Measurements from ENCODE around the gene SLC9A6. TPM values are rescaled to one million over a fixed set of nuclear protein-coding genes. Genes with fewer than 3 reads are reported as not detected.
"Not testable (repeated sequence)": the region's sequence is repeated elsewhere in the genome, so short reads cannot be mapped to it uniquely, and the experiment has no call there.

The SLC9A6 gene
- total RNA-seq, 1 donor from 2014 or later = 21.4 TPM

- no peak for DNase-seq (ENCODE audit: low spot score)
- intact Hi-C loops (cut with DNase I) = no loop called here
- no peak for ATAC-seq
Observed at GRCh38 chrX:136051611-136052010, 66.4 kb downstream of the SLC9A6 start.

- DNase-seq (ENCODE audit: low spot score) = no peak
- peak; percentile 94 for ATAC-seq
- intact Hi-C loops (cut with DNase I) = no loop called here
Observed at GRCh38 chrX:136055651-136056221, 70.5 kb downstream of the SLC9A6 start.

- DNase-seq (ENCODE audit: low spot score) = no peak
- no peak for ATAC-seq
- intact Hi-C loops (cut with DNase I) = no loop called here
Observed at GRCh38 chrX:136057567-136057966, 72.3 kb downstream of the SLC9A6 start.

- intact Hi-C loops (cut with DNase I) = no loop called here
- DNase-seq (ENCODE audit: low spot score) (no peak), ATAC-seq (no peak)
Observed at GRCh38 chrX:136059350-136059749, 74.1 kb downstream of the SLC9A6 start.

GRCh38 chrX:136061286-136061685 lies 76.1 kb downstream of the SLC9A6 start:
- ATAC-seq (no peak), DNase-seq (ENCODE audit: low spot score) (no peak)
- intact Hi-C loops (cut with DNase I) = no loop called here

GRCh38 chrX:136061696-136062095 lies 76.5 kb downstream of the SLC9A6 start:
- ATAC-seq (no peak), DNase-seq (ENCODE audit: low spot score) (no peak)
- intact Hi-C loops (cut with DNase I) = no loop called here

GRCh38 chrX:136063340-136064079 lies 78.3 kb downstream of the SLC9A6 start:
- intact Hi-C loops (cut with DNase I) = no loop called here
- no peak for DNase-seq (ENCODE audit: low spot score)
- ATAC-seq = peak; percentile 54

GRCh38 chrX:136064661-136065043 lies 79.4 kb downstream of the SLC9A6 start:
- DNase-seq (ENCODE audit: low spot score) = no peak
- intact Hi-C loops (cut with DNase I) = no loop called here
- no peak for ATAC-seq

- DNase-seq (ENCODE audit: low spot score) (peak; percentile 62), ATAC-seq (peak; percentile 80)
- intact Hi-C loops (cut with DNase I) = no loop called here
Observed at GRCh38 chrX:136065044-136065671, 79.9 kb downstream of the SLC9A6 start.

GRCh38 chrX:136067097-136067496 lies 81.9 kb downstream of the SLC9A6 start:
- ATAC-seq = no peak
- intact Hi-C loops (cut with DNase I) = no loop called here
- no peak for DNase-seq (ENCODE audit: low spot score)

GRCh38 chrX:136067966-136068365 lies 82.7 kb downstream of the SLC9A6 start:
- ATAC-seq (no peak), DNase-seq (ENCODE audit: low spot score) (no peak)
- intact Hi-C loops (cut with DNase I) = no loop called here

GRCh38 chrX:136076942-136077341 lies 91.7 kb downstream of the SLC9A6 start:
- intact Hi-C loops (cut with DNase I) = no loop called here
- ATAC-seq (no peak), DNase-seq (ENCODE audit: low spot score) (no peak)

- DNase-seq (ENCODE audit: low spot score) = no peak
- intact Hi-C loops (cut with DNase I) = no loop called here
- ATAC-seq = no peak
Observed at GRCh38 chrX:136080766-136081165, 95.5 kb downstream of the SLC9A6 start.

- intact Hi-C loops (cut with DNase I) = no loop called here
- DNase-seq (ENCODE audit: low spot score) = no peak
- no peak for ATAC-seq
Observed at GRCh38 chrX:136086521-136086920, 101.3 kb downstream of the SLC9A6 start.

GRCh38 chrX:136091898-136092297 lies 106.7 kb downstream of the SLC9A6 start:
- ATAC-seq; DNase-seq (ENCODE audit: low spot score); intact Hi-C loops (cut with DNase I): not testable (repeated sequence)

- intact Hi-C loops (cut with DNase I) = no loop called here
- ATAC-seq (no peak), DNase-seq (ENCODE audit: low spot score) (no peak)
Observed at GRCh38 chrX:136094962-136095361, 109.7 kb downstream of the SLC9A6 start.

Other genes with a start within 250 kb of the SLC9A6 start
- gene CT45A3, start 217.2 kb upstream of the SLC9A6 start, total RNA-seq = not detected
- gene CT45A5, start 199.9 kb upstream of the SLC9A6 start, total RNA-seq = not detected
- not detected for gene CT45A6, start 182.6 kb upstream of the SLC9A6 start, total RNA-seq
- not detected for gene CT45A2, start 165.4 kb upstream of the SLC9A6 start, total RNA-seq
- not detected for gene CT45A7, start 148.2 kb upstream of the SLC9A6 start, total RNA-seq
- not detected for gene CT45A8, start 130.9 kb upstream of the SLC9A6 start, total RNA-seq
- not detected for gene CT45A9, start 113.6 kb upstream of the SLC9A6 start, total RNA-seq
- gene CT45A10, start 92.0 kb upstream of the SLC9A6 start, total RNA-seq = not detected
- not detected for gene SAGE1, start 91.7 kb upstream of the SLC9A6 start, total RNA-seq
- gene MMGT1, start 11.4 kb upstream of the SLC9A6 start, total RNA-seq = 26.9 TPM
- gene FHL1, start 162.1 kb downstream of the SLC9A6 start, total RNA-seq = 174 TPM